Smooth muscle cell (in vitro differentiated cells): ENCODE results near the gene BCL10. TPM values are rescaled to one million over a fixed set of nuclear protein-coding genes. Genes with fewer than 3 reads are reported as not detected.

Experiments
- DNase-seq: peaks from one replicate; lab custom pipeline; 2025; ENCODE audit not compliant: unreplicated experiment; lab: John Stamatoyannopoulos, UW
- H2AFZ ChIP-seq: fragments of 200-600 bp; sonication (generic); 2 replicates; pipeline ENCODE4 v1.6.0; 2016; ENCODE audit warnings: antibody characterized with exemption, low read depth, mild to moderate bottlenecking
- H3F3A ChIP-seq: fragments of 200-600 bp; sonication (generic); 2 replicates; pipeline ENCODE4 v1.6.0; 2017; ENCODE audit warnings: antibody characterized with exemption, low read depth
- H3K27ac ChIP-seq: fragments of 200-600 bp; sonication (generic); 2 replicates; pipeline ENCODE4 v1.5.1; 2016; ENCODE audit warnings: low read depth, mild to moderate bottlenecking
- H3K27me3 ChIP-seq: fragments of 200-600 bp; sonication (generic); 2 replicates; pipeline ENCODE4 v1.6.1; 2016; ENCODE audit warnings: low read depth, mild to moderate bottlenecking
- H3K36me3 ChIP-seq: fragments of 200-600 bp; sonication (generic); 2 replicates; pipeline ENCODE4 v1.5.1; 2016; ENCODE audit warnings: low read depth
- H3K4me1 ChIP-seq: fragments of 200-600 bp; sonication (generic); 2 replicates; pipeline ENCODE4 v1.5.1; 2016; ENCODE audit warnings: low read depth
- H3K4me2 ChIP-seq: fragments of 200-600 bp; sonication (generic); 2 replicates; pipeline ENCODE4 v1.6.0; 2016; ENCODE audit warnings: mild to moderate bottlenecking
- H3K4me3 ChIP-seq: fragments of 200-600 bp; sonication (generic); 2 replicates; pipeline ENCODE4 v1.5.1; 2016; ENCODE audit warnings: mild to moderate bottlenecking
- H3K79me2 ChIP-seq: fragments of 200-600 bp; sonication (generic); 2 replicates; pipeline ENCODE4 v1.6.0; 2016; ENCODE audit warnings: low read depth, mild to moderate bottlenecking
- H3K9ac ChIP-seq: fragments of 200-600 bp; sonication (generic); 2 replicates; pipeline ENCODE4 v1.6.0; 2016; ENCODE audit warnings: low read depth
- H3K9me3 ChIP-seq: fragments of 200-600 bp; sonication (generic); replicated peaks from 2 replicates; pipeline ENCODE4 v1.5.1; 2016; ENCODE audit warnings: low read depth
- H4K20me1 ChIP-seq: fragments of 200-600 bp; sonication (generic); 2 replicates; pipeline ENCODE4 v1.6.0; 2016; ENCODE audit warnings: low read depth
- CTCF ChIP-seq: fragments of 200-600 bp; sonication (generic); IDR thresholded peaks from 2 replicates; pipeline ENCODE4 v1.5.1; 2017; ENCODE audit warnings: borderline replicate concordance, mild to moderate bottlenecking, antibody characterized with exemption; ENCODE audit not compliant: insufficient read depth, poor library complexity, severe bottlenecking
- WGBS: methylation state at CpG from one replicate; pipeline ENCODE4 v1.1.7; 2016; ENCODE audit warnings: low lambda C conversion rate; 5-methylcytosine and 5-hydroxymethylcytosine counted together
- polyA plus RNA-seq: library from polyadenylated mRNA; unstranded; fragments of >200 nt; fragmentation: Nextera tagmentation; extraction: Ambion mirVana; gene quantifications from 2 replicates; pipeline ENCODE4 v1.2.1, GENCODE V29; 2016
- total RNA-seq: library from RNA; depleted of rRNA; stranded (reverse); fragments of >200 nt; gene quantifications from 2 replicates; pipeline ENCODE4 v1.2.3, GENCODE V29; 2014

The BCL10 gene
- total and polyA plus RNA-seq, 2 experiments from 2014 or later: 21.4 to 34.3 TPM

DNA sequence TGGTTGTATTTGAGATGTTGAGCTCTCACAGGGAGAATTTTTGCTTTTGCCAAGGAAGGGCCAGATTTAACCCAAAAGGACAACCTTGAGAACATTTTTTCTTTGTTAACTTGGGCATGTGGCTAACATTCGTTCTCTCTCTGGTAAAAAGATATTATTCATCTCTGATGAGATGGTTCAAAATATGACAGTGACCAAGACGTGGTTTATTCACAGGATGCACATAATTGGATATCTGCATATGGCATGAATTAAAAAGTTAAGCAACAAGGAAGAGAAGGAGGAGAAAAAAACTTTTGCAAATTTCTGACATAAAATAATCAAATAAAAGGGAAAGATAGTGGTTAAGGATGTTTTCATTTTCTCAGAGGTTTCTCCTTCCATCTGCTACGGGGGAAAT lies 43.1 kb upstream of the BCL10 start:
- H3K79me2 ChIP-seq: no peaks in the 10 kb centered on the region
- H3K9me3 ChIP-seq: no peaks in the 10 kb centered on the region
- H3K9ac ChIP-seq: no peak overlapping the region
- no peak for DNase-seq
- peaks cover 5% of the 10 kb centered on the region for H3K4me1 ChIP-seq
- no peaks in the 10 kb centered on the region for H4K20me1 ChIP-seq
- H3K4me2 ChIP-seq: peak overlapping the region; percentile 46
- H3K36me3 ChIP-seq: no peaks in the 10 kb centered on the region
- H3F3A ChIP-seq: no peaks in the 10 kb centered on the region
- TF ChIP-seq CTCF: no peak
- H3K4me3 ChIP-seq: no peak overlapping the region
- H3K27me3 ChIP-seq: no peaks in the 10 kb centered on the region
- 92% methylated on average over 3 of the region's 3 CpGs for WGBS
- no peak overlapping the region for H2AFZ ChIP-seq
- H3K27ac ChIP-seq: no peak overlapping the region

GRCh38 chr1:85318217-85318616 lies 41.8 kb upstream of the BCL10 start:
- Histone ChIP-seq H3K9ac (no peak overlapping the region), H3K4me3 (no peak overlapping the region), H3K9me3 (no peaks in the 10 kb centered on the region), H3K4me2 (no peak overlapping the region), H3K27ac (no peak overlapping the region), H2AFZ (no peak overlapping the region), H3K4me1 (peaks cover 5% of the 10 kb centered on the region), H3K79me2 (no peaks in the 10 kb centered on the region), H3K27me3 (no peaks in the 10 kb centered on the region), H3K36me3 (no peaks in the 10 kb centered on the region), H3F3A (no peaks in the 10 kb centered on the region), H4K20me1 (no peaks in the 10 kb centered on the region)
- DNase-seq: no peak
- WGBS: 95% methylated on average over 1 of the region's 1 CpG
- TF ChIP-seq CTCF: no peak

- no peak for DNase-seq
- Histone ChIP-seq H3K79me2 (no peaks in the 10 kb centered on the region), H3K4me2 (no peak overlapping the region), H3K4me3 (no peak overlapping the region), H3K27me3 (no peaks in the 10 kb centered on the region), H3K27ac (no peak overlapping the region), H2AFZ (no peak overlapping the region), H3F3A (no peaks in the 10 kb centered on the region), H3K9me3 (no peaks in the 10 kb centered on the region), H3K36me3 (no peaks in the 10 kb centered on the region), H3K4me1 (peaks cover 5% of the 10 kb centered on the region), H4K20me1 (no peaks in the 10 kb centered on the region), H3K9ac (no peak overlapping the region)
- TF ChIP-seq CTCF: no peak
- 98% methylated on average over 5 of the region's 5 CpGs for WGBS
Observed at GRCh38 chr1:85317560-85317959, 41.1 kb upstream of the BCL10 start.

DNA sequence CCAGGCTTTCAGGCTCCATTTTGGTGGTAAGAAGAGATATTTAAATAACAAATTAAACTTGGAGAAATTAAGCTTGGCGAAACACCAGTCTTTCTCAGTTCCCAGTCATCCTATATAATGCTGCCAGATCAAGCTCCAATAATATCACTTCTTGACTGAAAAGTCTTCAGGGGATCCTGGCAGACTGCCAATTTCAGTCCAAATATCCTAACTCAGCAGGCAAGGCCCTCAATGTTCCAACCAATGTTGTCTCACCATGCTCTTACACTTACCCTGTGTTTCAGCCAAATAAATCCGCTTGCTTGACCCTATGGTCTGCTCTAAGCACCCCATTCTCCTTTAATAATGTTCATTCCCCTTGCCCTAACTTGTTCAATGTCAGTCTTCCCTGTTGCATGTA lies 39.9 kb upstream of the BCL10 start:
- Histone ChIP-seq H3K9me3 (no peaks in the 10 kb centered on the region), H3K9ac (no peak overlapping the region), H3K27me3 (no peaks in the 10 kb centered on the region), H3K27ac (no peak overlapping the region), H4K20me1 (no peaks in the 10 kb centered on the region), H3F3A (no peaks in the 10 kb centered on the region), H3K4me3 (no peak overlapping the region), H2AFZ (no peak overlapping the region), H3K36me3 (no peaks in the 10 kb centered on the region), H3K4me2 (no peak overlapping the region), H3K4me1 (peaks cover 5% of the 10 kb centered on the region), H3K79me2 (no peaks in the 10 kb centered on the region)
- TF ChIP-seq CTCF: no peak
- WGBS: 95% methylated on average over 2 of the region's 2 CpGs
- no peak for DNase-seq
